Kidney (tissue), 14 donors: ENCODE data around the gene DHRS3. TPM values are rescaled to one million over a fixed set of nuclear protein-coding genes. Genes with fewer than 3 reads are reported as not detected.

Experiments
- DNase-seq, 5 donors: peaks; one replicate each; pipeline ENCODE4 v3.0.0-alpha.2; 2013 to 2020
- FAIRE-seq: peaks from 2 replicates; lab custom pipeline; 2012; peaks lifted over from hg19 to GRCh38; lab: Jason Lieb, UNC
- H3K27ac ChIP-seq, 2 donors: one replicate each; pipeline ENCODE4 v1.7.0; 2013; ENCODE audit warnings: low read depth in 2 of 2, low read length in 2 of 2, inconsistent platforms in 1 of 2
- H3K27me3 ChIP-seq: one replicate; pipeline ENCODE4 v1.7.1; 2013; ENCODE audit warnings: low read length, inconsistent platforms; ENCODE audit not compliant: control insufficient read depth, insufficient read depth
- H3K36me3 ChIP-seq, 3 donors: one replicate each; pipeline versions ENCODE4 v1.7.0 to v1.7.1; 2013; ENCODE audit warnings: low read length in 3 of 3, control low read depth in 1 of 3, inconsistent platforms in 1 of 3; ENCODE audit not compliant: insufficient read depth in 3 of 3, control insufficient read depth in 2 of 3
- H3K4me1 ChIP-seq, 3 donors: one replicate each; pipeline versions ENCODE4 v1.7.0 to v1.7.1; 2013; ENCODE audit warnings: low read length in 3 of 3, inconsistent platforms in 1 of 3, low read depth in 1 of 3; ENCODE audit not compliant: control insufficient read depth in 2 of 3, insufficient read depth in 2 of 3
- H3K4me3 ChIP-seq, 3 donors: one replicate each; pipeline versions ENCODE4 v1.7.0 to v1.8.1; 2013; ENCODE audit warnings: low read length in 3 of 3, control low read depth in 1 of 3, inconsistent platforms in 1 of 3
- H3K9ac ChIP-seq, 3 donors: one replicate each; pipeline versions ENCODE4 v1.7.0 to v1.7.1; 2013; ENCODE audit warnings: low read length in 3 of 3, control low read depth in 1 of 3, inconsistent platforms in 1 of 3
- H3K9me3 ChIP-seq, 3 donors: one replicate each; pipeline versions ENCODE4 v1.7.0 to v1.7.1; 2013; ENCODE audit warnings: low read length in 3 of 3, control low read depth in 1 of 3, inconsistent platforms in 1 of 3; ENCODE audit not compliant: control insufficient read depth in 2 of 3, insufficient read depth in 1 of 3
- intact Hi-C: fragments of 100-400 bp; cut with DNase I; formaldehyde crosslinking; loops from one replicate; pipeline ENCODE4 v1.11.1; 2022
- polyA plus RNA-seq: library from polyadenylated mRNA; stranded (reverse); fragments of 350-450 nt; fragmentation: Illumina TruSeq; extraction: RNeasy Lipid Tissue Mini Kit (QIAGEN cat#74804); gene quantifications from one replicate; pipeline ENCODE4 v1.2.3, GENCODE V29; 2014; ENCODE audit warnings: low read depth, low replicate concordance; ENCODE audit not compliant: insufficient read depth
- total RNA-seq: library from RNA; stranded (reverse); fragmentation: NEBNext Ultra II Directional; extraction: Animal tissue kit (Norgen Biotek cat#: 25700); gene quantifications from one replicate; pipeline ENCODE4 v1.2.1, GENCODE V29; 2021
- TF ChIP-seq, protein P1 (sequence below): IDR thresholded peaks from 3 replicates; pipeline ENCODE4 v1.5.1; 2012; ENCODE audit warnings: mild to moderate bottlenecking, moderate library complexity, borderline replicate concordance; ENCODE audit not compliant: insufficient read depth; ENCODE audit errors: extremely low read depth
- donor health status: control.
- donor health status: control.
- donor health status: control.
- donor health status: control.
- donor health status: control.
- donor health status: DM: yes; HTN: yes; CAD: no.
- donor health status: Normal renal cell carcinoma (clear cell type).

The DHRS3 gene
- total and polyA plus RNA-seq, 2 donors from 2014 or later = 44.8 to 97.1 TPM

DNA sequence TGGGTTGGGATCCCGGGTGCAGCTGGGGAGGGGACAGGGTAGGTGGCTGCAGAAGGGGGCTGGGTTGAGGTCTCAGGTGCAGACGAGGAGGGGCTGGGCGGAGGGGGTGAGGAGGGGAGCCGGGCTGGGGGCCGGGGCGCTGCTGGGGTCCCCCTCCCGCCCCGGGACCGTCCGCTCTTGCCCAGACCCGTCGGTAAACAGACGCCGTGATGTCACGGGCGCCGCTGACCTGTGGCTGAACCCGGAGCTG, 22.3 kb downstream of the DHRS3 start:
- H3K9me3 ChIP-seq = no peaks in the 10 kb centered on the region
- no peaks in the 10 kb centered on the region for H3K27me3 ChIP-seq
- DNase-seq (no peak), FAIRE-seq (no peak)
- H3K4me1 ChIP-seq = peaks cover 6 to 78% (median 68%) of the 10 kb centered on the region in 3 donors
- H3K4me3 ChIP-seq = no peak overlapping the region
- intact Hi-C loops = no loop called here
- peaks cover 2 to 14% (median 5%) of the 10 kb centered on the region in 3 donors for H3K36me3 ChIP-seq
- TF ChIP-seq, protein P1, sequence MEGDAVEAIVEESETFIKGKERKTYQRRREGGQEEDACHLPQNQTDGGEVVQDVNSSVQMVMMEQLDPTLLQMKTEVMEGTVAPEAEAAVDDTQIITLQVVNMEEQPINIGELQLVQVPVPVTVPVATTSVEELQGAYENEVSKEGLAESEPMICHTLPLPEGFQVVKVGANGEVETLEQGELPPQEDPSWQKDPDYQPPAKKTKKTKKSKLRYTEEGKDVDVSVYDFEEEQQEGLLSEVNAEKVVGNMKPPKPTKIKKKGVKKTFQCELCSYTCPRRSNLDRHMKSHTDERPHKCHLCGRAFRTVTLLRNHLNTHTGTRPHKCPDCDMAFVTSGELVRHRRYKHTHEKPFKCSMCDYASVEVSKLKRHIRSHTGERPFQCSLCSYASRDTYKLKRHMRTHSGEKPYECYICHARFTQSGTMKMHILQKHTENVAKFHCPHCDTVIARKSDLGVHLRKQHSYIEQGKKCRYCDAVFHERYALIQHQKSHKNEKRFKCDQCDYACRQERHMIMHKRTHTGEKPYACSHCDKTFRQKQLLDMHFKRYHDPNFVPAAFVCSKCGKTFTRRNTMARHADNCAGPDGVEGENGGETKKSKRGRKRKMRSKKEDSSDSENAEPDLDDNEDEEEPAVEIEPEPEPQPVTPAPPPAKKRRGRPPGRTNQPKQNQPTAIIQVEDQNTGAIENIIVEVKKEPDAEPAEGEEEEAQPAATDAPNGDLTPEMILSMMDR = no peak
- H3K27ac ChIP-seq = peak overlapping the region; percentile 84 to 95
- H3K9ac ChIP-seq = no peak overlapping the region

DNA sequence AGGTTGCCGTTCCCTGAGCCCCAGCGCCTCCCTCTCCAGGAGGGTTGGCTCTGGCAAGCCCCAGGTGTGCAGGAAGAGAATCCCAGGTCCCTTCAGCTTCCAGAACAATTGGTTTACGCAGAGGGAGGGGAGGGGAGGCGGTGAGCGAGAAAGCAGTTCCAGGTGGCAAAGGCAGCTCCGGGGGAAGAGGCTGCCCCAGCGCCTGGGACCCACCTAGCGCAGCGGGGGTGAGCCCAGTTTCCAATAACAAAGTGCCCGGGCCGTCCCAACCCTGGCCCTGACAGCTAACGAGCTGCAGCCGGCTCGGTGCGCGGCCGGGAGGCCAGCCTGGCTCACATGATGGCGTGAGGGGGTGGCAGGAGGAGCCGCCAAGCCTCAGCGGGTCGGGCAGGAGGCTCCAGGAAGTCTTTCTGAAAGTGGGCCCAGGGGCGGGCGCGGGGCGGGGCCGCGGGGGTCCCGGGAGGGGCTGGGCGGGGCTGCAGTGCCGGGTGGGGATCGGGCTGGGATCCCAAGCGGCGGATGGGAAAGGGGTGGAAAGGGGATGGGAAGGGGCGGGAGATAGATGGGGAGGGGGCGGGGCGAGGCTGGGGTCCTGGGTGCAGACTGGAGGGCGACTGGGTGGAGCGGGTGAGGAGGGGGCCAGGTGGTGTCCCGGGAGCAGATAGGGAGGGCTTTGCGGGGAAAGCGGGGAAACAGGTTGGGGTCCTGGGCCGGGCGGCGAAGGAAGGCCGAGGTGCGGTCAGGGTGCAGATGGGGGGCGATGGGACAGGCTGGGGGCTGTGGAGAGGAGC, 22.8 kb downstream of the DHRS3 start:
- FAIRE-seq (no peak), DNase-seq (peak; percentile 92 to 96 (median 95))
- TF ChIP-seq, protein P1 = no peak
- H3K36me3 ChIP-seq = peaks cover 2 to 17% (median 6%) of the 10 kb centered on the region in 3 donors
- H3K27ac ChIP-seq = peak overlapping the region; percentile 84 to 95
- peak overlapping the region in 1 of 3 donors; percentile 22 for H3K4me3 ChIP-seq
- H3K9me3 ChIP-seq = no peaks in the 10 kb centered on the region
- H3K9ac ChIP-seq = peak overlapping the region; percentile 24 to 75 (median 51)
- H3K4me1 ChIP-seq = peaks cover 6 to 74% (median 66%) of the 10 kb centered on the region in 3 donors
- H3K27me3 ChIP-seq = no peaks in the 10 kb centered on the region
- intact Hi-C loops = no loop called here

DNA sequence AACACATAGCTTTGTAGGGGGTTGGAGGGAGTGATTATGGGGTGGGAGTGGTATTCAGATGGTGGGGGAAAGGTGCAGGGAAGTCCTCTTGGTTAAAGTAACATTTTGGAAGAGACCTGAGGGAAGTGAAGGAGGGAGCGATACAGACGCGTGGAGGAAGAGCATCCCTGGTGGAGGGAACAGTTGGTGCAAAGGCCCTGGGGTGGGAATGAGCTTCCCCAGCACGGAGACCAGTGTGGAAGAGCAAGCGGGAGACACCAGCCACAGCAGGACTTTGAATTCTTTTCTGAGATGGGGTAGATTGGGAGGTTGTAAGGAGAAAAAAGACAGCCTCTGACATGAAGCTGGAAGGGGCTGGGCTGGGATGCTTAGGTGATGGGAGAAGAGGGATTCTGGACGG, 23.5 kb downstream of the DHRS3 start:
- Histone ChIP-seq H3K9me3 (no peaks in the 10 kb centered on the region), H3K4me1 (peaks cover 6 to 68% (median 59%) of the 10 kb centered on the region in 3 donors), H3K27ac (peak overlapping the region; percentile 83 to 84), H3K4me3 (no peak overlapping the region), H3K27me3 (no peaks in the 10 kb centered on the region), H3K36me3 (peaks cover 2 to 17% (median 6%) of the 10 kb centered on the region in 3 donors), H3K9ac (peak overlapping the region; percentile 24 to 75 (median 51))
- intact Hi-C loops = no loop called here
- DNase-seq = no peak
- TF ChIP-seq, protein P1 = no peak
- no peak for FAIRE-seq
